ENCODE results near the gene MOCS1.

Gene MOCS1

GRCh38 chr6:39867592-39867991, 66.7 kb downstream of the MOCS1 start:
- DNase-seq, result no peak

- DNase-seq, result peak; percentile 54
Measured at GRCh38 chr6:39865011-39865888, 69.0 kb downstream of the MOCS1 start.

GRCh38 chr6:39861663-39862062, 72.6 kb downstream of the MOCS1 start:
- DNase-seq, result no peak

- DNase-seq, result no peak
Measured at GRCh38 chr6:39859025-39859424, 75.2 kb downstream of the MOCS1 start.

GRCh38 chr6:39855356-39855995, 78.8 kb downstream of the MOCS1 start:
- no peak for DNase-seq
